Occipital lobe (tissue), 2 donors: Measurements from ENCODE around the gene SERPINI2. TPM values are rescaled to one million over a fixed set of nuclear protein-coding genes. Genes with fewer than 3 reads are reported as not detected.
A peak's percentile ranks its signal among the peaks of the same experiment; 100 is the strongest.
"Not testable (repeated sequence)": the region's sequence is repeated elsewhere in the genome, so short reads cannot be mapped to it uniquely, and the experiment has no call there.

ENCODE experiments used
- DNase-seq: peaks from one replicate; lab custom pipeline; 2025; lab: John Stamatoyannopoulos, UW
- total RNA-seq: library from RNA; depleted of rRNA; stranded (reverse); fragments of >200 nt; gene quantifications from one replicate; pipeline ENCODE4 v1.2.3, GENCODE V29; 2014

The SERPINI2 gene
- total RNA-seq, 1 donor from 2014 or later, result 2.0 TPM

GRCh38 chr3:167450675-167451074 is 23.2 kb downstream of the SERPINI2 start:
- DNase-seq, result no peak

DNA sequence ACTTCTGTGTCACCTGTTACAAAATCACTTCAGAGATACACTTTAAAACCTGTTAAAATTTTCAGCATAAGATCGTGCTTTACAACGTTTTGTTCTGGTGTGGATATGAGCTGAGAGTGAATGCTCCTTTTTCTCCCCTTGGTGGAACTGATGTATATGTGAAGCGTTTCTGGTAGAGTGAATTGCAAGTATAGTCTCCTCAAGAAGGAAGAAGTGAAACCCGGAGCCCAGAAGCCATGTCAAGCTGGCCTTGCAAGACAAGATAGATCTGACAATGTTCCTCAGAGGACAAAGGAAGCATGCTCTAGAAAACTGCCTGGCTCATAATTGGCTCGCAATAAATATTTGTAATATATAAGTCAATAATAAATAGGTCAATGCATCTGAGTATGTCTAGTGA is 23.6 kb downstream of the SERPINI2 start:
- no peak for DNase-seq

GRCh38 chr3:167445491-167445890 is 28.4 kb downstream of the SERPINI2 start:
- DNase-seq, result no peak

DNA sequence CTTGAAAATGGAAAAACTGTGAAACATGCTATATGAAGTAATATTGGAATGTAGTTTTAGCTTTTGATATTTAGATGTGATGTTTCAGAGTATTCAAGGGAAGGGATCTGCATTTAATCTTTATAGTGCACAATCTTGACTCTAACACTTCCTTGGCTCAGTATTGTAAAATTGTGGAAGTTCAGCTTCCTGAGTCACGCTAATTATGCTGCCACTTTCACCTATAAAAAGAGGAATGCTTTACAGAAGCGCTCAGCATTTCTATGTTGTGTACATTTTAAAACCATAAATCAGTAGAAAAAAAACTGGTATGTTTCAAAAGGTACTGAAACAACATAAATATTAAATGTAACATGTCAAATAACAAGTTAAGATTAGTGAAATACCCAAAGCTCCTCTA is 32.6 kb downstream of the SERPINI2 start:
- no peak for DNase-seq

GRCh38 chr3:167437428-167438139 is 36.3 kb downstream of the SERPINI2 start:
- no peak for DNase-seq

DNA sequence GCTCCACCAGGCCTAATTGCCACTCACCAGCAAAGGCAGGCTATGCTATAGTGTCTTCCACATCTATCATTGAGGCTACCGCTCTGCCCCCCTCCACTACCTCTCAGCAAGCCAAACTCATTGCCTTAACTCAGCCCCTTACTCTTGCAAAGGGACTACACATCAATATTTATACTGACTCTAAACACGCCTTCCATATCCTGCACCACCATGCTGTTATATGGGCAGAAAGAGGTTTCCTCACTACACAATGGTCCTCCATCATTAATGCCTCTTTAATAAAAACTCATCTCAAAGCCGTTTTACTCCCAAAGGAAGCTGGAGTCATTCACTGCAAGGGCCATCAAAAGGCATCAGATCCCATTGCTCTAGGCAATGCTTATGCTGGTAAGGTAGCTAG is 46.9 kb downstream of the SERPINI2 start:
- not testable (repeated sequence) for DNase-seq

DNA sequence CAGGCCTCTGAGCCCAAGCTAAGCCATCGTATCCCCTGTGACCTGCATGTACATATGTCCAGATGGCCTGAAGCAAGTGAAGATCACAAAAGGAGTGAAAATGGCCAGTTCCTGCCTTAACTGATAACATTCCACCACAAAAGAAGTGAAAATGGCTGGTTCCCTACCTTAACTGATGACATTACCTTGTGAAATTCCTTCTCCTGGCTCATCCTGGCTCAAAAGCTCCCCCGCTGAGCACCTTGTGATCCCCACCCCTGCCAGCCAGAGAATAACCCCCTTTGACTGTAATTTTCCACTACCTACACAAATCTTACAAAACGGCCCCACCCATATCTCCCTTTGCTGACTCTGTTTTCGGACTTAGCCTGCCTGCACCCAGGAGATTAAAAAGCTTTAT is 51.4 kb downstream of the SERPINI2 start:
- DNase-seq, result not testable (repeated sequence)

DNA sequence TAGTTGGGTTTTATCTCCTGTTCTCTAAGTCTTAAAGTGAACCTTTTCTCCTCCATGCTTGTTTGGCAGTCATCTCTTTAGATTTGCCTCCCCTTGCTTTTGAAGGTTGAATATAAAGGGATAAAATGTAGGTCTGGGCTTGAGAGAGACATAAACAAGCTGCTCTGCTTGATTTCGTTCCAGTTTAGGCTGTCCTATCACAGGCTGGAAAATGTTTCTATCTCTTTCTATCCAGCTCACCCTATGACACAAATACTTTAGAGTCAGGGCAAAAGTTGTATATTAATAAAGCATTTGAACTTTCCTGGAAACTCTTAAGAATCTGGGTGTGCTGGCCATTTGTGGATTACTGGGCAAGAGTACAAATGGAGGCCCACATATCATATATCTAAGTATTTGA is 64.2 kb downstream of the SERPINI2 start:
- DNase-seq, result no peak

GRCh38 chr3:167406876-167407492 is 66.9 kb downstream of the SERPINI2 start:
- DNase-seq, result peak; percentile 71

- DNase-seq, result no peak
Observed at GRCh38 chr3:167397826-167398225, 76.0 kb downstream of the SERPINI2 start.

- no peak for DNase-seq
Observed at GRCh38 chr3:167396075-167396474, 77.8 kb downstream of the SERPINI2 start.

DNA sequence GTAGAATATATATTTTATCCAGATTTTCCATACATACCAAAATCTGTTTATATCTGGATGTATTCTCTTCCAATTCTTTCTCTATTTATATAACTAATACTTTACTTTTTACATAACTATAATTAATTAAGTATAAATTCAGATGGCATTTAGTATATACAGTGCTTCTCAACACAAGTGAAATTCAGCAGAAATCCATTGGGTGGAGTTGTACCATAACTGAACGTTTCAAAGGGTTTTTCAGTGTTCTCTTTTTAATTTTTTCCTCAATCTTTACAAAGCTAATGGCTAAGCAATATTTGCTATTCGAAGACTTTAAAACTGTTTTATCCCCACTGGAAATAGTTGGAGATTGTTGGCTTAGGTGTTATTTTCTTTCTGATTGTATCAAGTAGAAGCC is 79.8 kb downstream of the SERPINI2 start:
- DNase-seq, result no peak

Other genes with a start within 250 kb of the SERPINI2 start
- gene ZBBX, start 93.7 kb downstream of the SERPINI2 start, total RNA-seq, result 6.1 TPM
- 21.4 TPM for gene WDR49, start 179.9 kb upstream of the SERPINI2 start, total RNA-seq